ENCODE measurements around the gene COL18A1. TPM values are rescaled to one million over a fixed set of nuclear protein-coding genes. Genes with fewer than 3 reads are reported as not detected.

Gene COL18A1
- total RNA-seq, 1 donor: 8.6 TPM

DNA sequence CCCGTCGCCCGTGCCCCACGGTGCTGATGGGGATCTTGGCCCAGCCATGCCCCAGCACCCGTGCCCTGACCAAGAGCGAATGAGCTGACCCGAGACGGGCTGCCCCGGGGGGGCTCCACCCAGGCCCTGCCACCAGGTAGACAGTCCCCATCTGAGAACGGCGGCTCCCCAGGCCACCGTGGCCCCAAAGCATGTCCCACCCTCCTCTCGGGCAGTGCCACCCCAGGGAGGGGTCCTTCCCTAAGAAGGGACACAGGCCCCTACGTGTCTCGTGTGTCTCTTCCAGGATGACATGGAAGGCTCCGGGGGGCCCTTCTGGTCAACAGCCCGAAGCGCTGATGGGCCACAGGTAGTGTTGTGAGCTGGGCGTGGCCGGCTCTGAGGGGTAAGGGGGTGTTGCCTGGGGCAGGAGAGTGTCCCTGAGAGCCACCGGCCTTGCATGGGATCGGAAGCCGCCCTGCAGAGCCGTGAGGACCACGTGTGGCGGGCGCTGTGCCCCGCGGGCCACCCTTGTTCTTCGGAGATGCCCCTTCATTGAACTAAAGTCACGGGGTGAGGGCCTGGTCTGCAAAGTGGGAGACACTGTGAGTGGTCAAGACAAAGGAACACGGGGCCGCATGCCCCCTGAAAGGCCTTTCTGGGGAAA lies 82.3 kb downstream of the COL18A1 start:
- Histone ChIP-seq H3K9me3 (ENCODE audit: low read depth, low read length) (no peaks in the 10 kb centered on the region), H3K4me3 (ENCODE audit: low read length) (no peak overlapping the region), H3K27me3 (ENCODE audit: insufficient read depth, low read length) (no peaks in the 10 kb centered on the region), H3K4me1 (ENCODE audit: insufficient read depth, low read length) (peaks cover 26% of the 10 kb centered on the region)

- Histone ChIP-seq H3K4me1 (ENCODE audit: insufficient read depth, low read length) (peaks cover 19% of the 10 kb centered on the region), H3K9me3 (ENCODE audit: low read depth, low read length) (no peaks in the 10 kb centered on the region), H3K27me3 (ENCODE audit: insufficient read depth, low read length) (no peaks in the 10 kb centered on the region), H3K4me3 (ENCODE audit: low read length) (no peak overlapping the region)
Observed at GRCh38 chr21:45487891-45488600, 83.1 kb downstream of the COL18A1 start.

DNA sequence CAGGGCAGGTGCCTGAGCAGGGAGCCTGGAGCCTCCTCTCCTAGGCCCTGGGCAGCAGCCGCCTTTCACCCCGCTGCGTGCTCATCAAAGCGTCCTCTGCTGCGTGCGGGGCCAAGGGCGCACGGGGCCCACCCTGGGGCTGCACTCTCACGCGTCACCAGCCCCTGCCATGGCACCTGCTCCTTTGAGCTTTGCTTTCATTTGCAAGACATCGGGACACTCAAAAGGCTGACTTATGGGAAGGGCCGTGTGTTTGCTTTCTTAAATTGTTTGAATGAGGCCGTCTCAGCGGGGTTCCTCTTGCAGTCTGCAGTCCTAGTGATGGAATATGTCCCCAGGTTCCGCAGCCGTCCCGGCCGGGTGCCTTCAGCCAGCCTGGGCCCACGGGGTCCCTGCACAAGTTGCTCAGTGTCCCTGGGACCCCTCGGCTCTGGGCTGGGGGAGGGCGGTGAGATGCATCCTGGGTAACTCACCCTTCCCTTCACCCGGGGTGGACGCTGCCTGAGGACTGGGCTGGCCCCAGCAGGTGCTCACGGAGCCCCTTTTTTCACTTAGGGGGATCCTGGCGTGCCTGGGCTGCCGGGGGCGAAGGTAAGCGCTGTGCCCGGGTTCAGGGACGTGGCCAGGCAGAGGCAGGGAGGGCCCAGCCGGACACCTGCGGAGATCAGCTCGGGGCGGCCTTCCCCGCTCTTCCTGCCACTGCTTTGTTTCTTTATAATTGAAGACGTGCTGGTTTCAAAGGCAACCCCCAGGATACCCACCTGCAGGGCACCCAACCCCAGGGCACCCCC lies 84.2 kb downstream of the COL18A1 start:
- H3K4me3 ChIP-seq (ENCODE audit: low read length): no peak overlapping the region
- H3K4me1 ChIP-seq (ENCODE audit: insufficient read depth, low read length): peaks cover 12% of the 10 kb centered on the region
- H3K27me3 ChIP-seq (ENCODE audit: insufficient read depth, low read length): no peaks in the 10 kb centered on the region

GRCh38 chr21:45489722-45489982 lies 84.7 kb downstream of the COL18A1 start:
- Histone ChIP-seq H3K27me3 (ENCODE audit: insufficient read depth, low read length) (no peaks in the 10 kb centered on the region), H3K4me1 (ENCODE audit: insufficient read depth, low read length) (peaks cover 12% of the 10 kb centered on the region), H3K9me3 (ENCODE audit: low read depth, low read length) (no peaks in the 10 kb centered on the region), H3K4me3 (ENCODE audit: low read length) (no peak overlapping the region)

More for the DNA sequence above, 84.2 kb downstream of the COL18A1 start:
- no peaks in the 10 kb centered on the region for H3K9me3 ChIP-seq (ENCODE audit: low read depth, low read length)

GRCh38 chr21:45490049-45490731 lies 85.2 kb downstream of the COL18A1 start:
- Histone ChIP-seq H3K4me3 (ENCODE audit: low read length) (no peak overlapping the region), H3K4me1 (ENCODE audit: insufficient read depth, low read length) (peaks cover 12% of the 10 kb centered on the region), H3K9me3 (ENCODE audit: low read depth, low read length) (no peaks in the 10 kb centered on the region), H3K27me3 (ENCODE audit: insufficient read depth, low read length) (no peaks in the 10 kb centered on the region)

DNA sequence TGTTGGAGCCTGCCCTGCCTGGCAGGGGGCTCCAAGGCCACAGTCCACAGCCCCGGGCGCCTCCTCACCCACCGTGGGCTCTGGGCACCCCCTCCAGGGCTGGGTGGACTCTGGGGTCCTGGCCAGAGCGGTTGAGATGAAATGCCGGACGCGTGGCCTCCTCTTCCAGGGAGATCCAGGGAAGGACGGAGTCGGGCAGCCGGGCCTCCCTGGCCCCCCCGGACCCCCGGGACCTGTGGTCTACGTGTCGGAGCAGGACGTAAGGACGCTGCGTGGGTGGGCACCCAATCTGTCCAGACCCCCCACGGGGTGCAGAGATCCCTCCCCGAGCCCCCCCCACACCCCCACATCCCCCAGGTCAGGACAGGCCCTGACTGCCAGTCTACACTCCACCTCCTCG lies 86.1 kb downstream of the COL18A1 start:
- H3K9me3 ChIP-seq (ENCODE audit: low read depth, low read length): no peaks in the 10 kb centered on the region
- no peaks in the 10 kb centered on the region for H3K27me3 ChIP-seq (ENCODE audit: insufficient read depth, low read length)
- H3K4me3 ChIP-seq (ENCODE audit: low read length): no peak overlapping the region
- peaks cover 12% of the 10 kb centered on the region for H3K4me1 ChIP-seq (ENCODE audit: insufficient read depth, low read length)

GRCh38 chr21:45491623-45492022 lies 86.7 kb downstream of the COL18A1 start:
- H3K4me1 ChIP-seq (ENCODE audit: insufficient read depth, low read length): peaks cover 12% of the 10 kb centered on the region
- H3K9me3 ChIP-seq (ENCODE audit: low read depth, low read length): no peaks in the 10 kb centered on the region
- H3K27me3 ChIP-seq (ENCODE audit: insufficient read depth, low read length): no peaks in the 10 kb centered on the region
- no peak overlapping the region for H3K4me3 ChIP-seq (ENCODE audit: low read length)

DNA sequence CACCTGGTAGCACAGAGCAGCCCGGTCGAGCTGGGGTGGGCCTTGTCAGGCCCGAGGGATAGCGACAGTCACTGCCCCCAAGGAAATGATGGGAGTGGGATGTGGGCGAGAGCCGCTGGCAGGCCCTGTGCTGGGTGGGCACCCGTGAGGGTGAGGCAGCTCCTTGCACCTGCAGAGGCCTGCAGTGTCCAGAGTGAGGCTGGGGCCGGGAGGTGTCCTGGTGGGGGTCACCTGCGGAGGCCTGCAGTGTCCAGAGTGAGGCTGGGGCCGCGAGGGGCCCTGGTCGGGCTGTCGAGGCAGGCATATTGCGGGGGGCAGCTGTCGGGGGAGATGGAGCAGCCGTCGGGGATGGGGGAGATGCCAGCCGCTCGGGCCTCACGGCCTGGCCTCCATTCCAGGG lies 87.8 kb downstream of the COL18A1 start:
- Histone ChIP-seq H3K4me3 (ENCODE audit: low read length) (no peak overlapping the region), H3K27me3 (ENCODE audit: insufficient read depth, low read length) (no peaks in the 10 kb centered on the region), H3K9me3 (ENCODE audit: low read depth, low read length) (no peaks in the 10 kb centered on the region), H3K4me1 (ENCODE audit: insufficient read depth, low read length) (peaks cover 12% of the 10 kb centered on the region)

DNA sequence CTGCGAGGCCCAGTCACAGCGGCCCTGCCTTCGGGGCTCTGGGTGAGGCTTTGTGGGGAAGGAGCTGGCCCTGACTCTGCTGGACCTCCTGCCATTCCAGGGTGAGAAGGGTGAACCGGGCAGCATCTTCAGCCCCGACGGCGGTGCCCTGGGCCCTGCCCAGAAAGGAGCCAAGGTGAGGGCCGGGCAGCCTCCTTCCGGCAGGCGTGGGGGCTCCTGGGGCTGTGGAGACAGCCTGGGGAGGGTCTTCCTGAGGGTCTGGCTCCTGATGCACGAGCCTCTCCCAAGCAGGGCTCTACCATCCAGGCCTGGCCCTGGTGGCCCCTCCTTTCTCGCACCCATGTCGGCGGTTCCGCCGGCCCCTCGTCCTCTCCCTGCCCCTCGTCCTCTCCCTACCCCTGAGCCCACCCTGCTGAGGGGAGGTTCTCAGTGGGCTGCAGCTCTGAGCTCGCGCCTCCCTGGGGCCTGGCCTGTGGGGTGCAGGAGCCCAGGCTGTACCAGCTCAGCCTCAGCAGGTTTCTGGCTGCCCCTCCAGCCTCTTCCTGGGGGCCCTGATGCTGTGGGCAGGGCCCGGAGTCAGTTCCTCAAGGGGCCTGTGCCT lies 88.5 kb downstream of the COL18A1 start:
- Histone ChIP-seq H3K4me1 (ENCODE audit: insufficient read depth, low read length) (peaks cover 12% of the 10 kb centered on the region), H3K27me3 (ENCODE audit: insufficient read depth, low read length) (no peaks in the 10 kb centered on the region), H3K9me3 (ENCODE audit: low read depth, low read length) (no peaks in the 10 kb centered on the region), H3K4me3 (ENCODE audit: low read length) (no peak overlapping the region)

DNA sequence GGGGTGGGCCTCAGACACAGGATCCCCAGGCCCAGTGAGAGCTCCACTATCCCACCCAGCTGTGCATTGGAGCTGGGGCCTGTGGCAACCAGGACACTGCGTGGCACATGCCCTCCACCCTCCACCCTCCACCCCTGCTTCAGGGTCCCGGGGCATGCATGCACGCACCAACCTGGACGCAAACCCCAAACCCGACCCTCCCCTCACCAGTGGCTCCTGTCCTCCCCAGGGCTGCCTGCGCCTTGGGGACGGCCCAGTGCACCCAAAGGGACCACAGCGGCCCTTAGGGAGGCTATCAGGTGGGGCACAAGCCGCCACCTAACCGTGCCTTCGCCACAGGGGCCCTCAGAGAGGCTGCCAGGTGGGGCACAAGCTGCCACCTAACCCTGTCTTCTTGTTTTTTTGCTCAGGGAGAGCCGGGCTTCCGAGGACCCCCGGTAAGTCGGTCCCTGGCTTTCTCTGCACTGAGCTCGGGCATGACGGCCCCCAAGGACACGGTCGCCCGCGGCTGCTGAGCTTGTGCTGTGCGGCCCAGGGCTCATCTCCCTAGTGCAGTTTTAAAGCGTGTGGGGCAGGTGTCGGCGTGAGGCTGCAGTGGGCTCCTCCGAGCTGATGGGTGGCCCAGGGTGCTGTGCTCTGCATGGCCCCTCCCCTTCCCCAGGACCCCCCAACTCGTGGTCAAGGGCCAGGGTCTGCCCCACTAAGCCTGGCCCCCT lies 89.3 kb downstream of the COL18A1 start:
- peaks cover 9% of the 10 kb centered on the region for H3K4me1 ChIP-seq (ENCODE audit: insufficient read depth, low read length)
- no peaks in the 10 kb centered on the region for H3K9me3 ChIP-seq (ENCODE audit: low read depth, low read length)
- no peak overlapping the region for H3K4me3 ChIP-seq (ENCODE audit: low read length)
- no peaks in the 10 kb centered on the region for H3K27me3 ChIP-seq (ENCODE audit: insufficient read depth, low read length)

GRCh38 chr21:45494851-45495680 lies 90.1 kb downstream of the COL18A1 start:
- Histone ChIP-seq H3K27me3 (ENCODE audit: insufficient read depth, low read length) (no peaks in the 10 kb centered on the region), H3K4me3 (ENCODE audit: low read length) (no peak overlapping the region)

DNA sequence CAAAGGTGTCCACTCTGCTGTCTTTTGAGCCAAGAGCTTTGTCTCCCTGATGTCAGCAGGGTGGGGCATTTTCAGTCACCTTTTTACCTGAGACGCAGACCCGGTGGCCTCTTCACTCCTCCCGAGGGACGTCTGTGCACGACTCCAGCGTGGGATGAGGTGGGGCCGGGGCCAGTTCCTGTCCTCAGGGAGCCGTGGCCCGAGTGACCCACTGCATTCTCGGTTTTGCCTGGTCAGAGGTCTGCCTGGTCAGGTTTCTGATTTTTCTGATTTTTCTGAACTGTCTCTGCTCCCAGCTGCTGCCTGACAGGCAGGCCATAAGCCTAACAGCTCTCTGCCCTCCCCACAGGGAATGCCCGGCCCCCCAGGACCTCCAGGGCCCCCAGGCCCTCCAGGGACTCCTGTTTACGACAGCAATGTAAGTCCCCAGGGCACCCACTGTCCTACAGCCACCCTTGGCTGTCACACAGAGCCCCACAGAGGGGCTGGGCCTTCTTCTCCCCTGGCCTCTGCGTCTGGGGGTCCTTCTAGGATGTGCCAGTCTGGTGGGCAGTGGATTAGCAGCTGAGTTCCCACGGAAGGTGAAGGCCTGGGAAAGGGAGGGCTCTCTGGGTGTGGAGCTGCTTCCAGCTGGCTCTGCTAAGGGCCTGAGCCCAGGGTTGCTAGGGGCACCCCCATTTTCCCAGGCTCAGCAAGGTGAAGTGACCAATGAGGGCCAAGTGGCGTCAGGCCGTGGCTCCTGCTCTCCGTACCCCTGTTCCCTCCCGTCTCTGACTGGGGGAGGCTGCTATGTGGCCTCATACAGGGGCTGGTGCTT lies 91.4 kb downstream of the COL18A1 start:
- Histone ChIP-seq H3K9me3 (ENCODE audit: low read depth, low read length) (no peaks in the 10 kb centered on the region), H3K4me3 (ENCODE audit: low read length) (no peak overlapping the region), H3K4me1 (ENCODE audit: insufficient read depth, low read length) (no peaks in the 10 kb centered on the region), H3K27me3 (ENCODE audit: insufficient read depth, low read length) (no peaks in the 10 kb centered on the region)

More at GRCh38 chr21:45494851-45495680, 90.1 kb downstream of the COL18A1 start:
- H3K4me1 ChIP-seq (ENCODE audit: insufficient read depth, low read length): peaks cover 6% of the 10 kb centered on the region
- H3K9me3 ChIP-seq (ENCODE audit: low read depth, low read length): no peaks in the 10 kb centered on the region
